HG03135 (cell line): ENCODE data around the gene TEDDM1.
"Not testable (repeated sequence)": the region's sequence is repeated elsewhere in the genome, so short reads cannot be mapped to it uniquely, and the experiment has no call there.

Experiments used
- ATAC-seq: cut with Tn5 transposase; IDR thresholded peaks from one replicate; pipeline ENCODE4 v1.9.1; 2021; ENCODE audit warnings: mild to moderate bottlenecking, moderate library complexity; ENCODE audit not compliant: unreplicated experiment

Gene TEDDM1

GRCh38 chr1:182381962-182382819 is 18.3 kb downstream of the TEDDM1 start:
- no peak for ATAC-seq

GRCh38 chr1:182380199-182380598 is 20.3 kb downstream of the TEDDM1 start:
- no peak for ATAC-seq

- ATAC-seq, result not testable (repeated sequence)
Observed at GRCh38 chr1:182379781-182380180, 20.7 kb downstream of the TEDDM1 start.

- no peak for ATAC-seq
Observed at GRCh38 chr1:182376936-182377574, 23.4 kb downstream of the TEDDM1 start.

GRCh38 chr1:182374101-182374834 is 26.2 kb downstream of the TEDDM1 start:
- no peak for ATAC-seq

GRCh38 chr1:182370532-182370931 is 29.9 kb downstream of the TEDDM1 start:
- no peak for ATAC-seq

GRCh38 chr1:182368903-182369302 is 31.6 kb downstream of the TEDDM1 start:
- no peak for ATAC-seq

- ATAC-seq, result no peak
Observed at GRCh38 chr1:182368358-182368757, 32.1 kb downstream of the TEDDM1 start.

GRCh38 chr1:182367926-182368325 is 32.5 kb downstream of the TEDDM1 start:
- ATAC-seq, result no peak

GRCh38 chr1:182366596-182366995 is 33.9 kb downstream of the TEDDM1 start:
- ATAC-seq, result no peak

GRCh38 chr1:182359645-182360044 is 40.8 kb downstream of the TEDDM1 start:
- ATAC-seq, result no peak

- no peak for ATAC-seq
Observed at GRCh38 chr1:182357913-182358312, 42.6 kb downstream of the TEDDM1 start.

GRCh38 chr1:182357171-182357570 is 43.3 kb downstream of the TEDDM1 start:
- ATAC-seq, result no peak

- no peak for ATAC-seq
Observed at GRCh38 chr1:182355723-182356098, 44.8 kb downstream of the TEDDM1 start.

GRCh38 chr1:182351790-182352364 is 48.6 kb downstream of the TEDDM1 start:
- ATAC-seq, result no peak

- no peak for ATAC-seq
Observed at GRCh38 chr1:182350839-182351238, 49.6 kb downstream of the TEDDM1 start.

- ATAC-seq, result no peak
Observed at GRCh38 chr1:182348961-182349747, 51.3 kb downstream of the TEDDM1 start.
